ENCODE results near the gene PTPRA. TPM values are rescaled to one million over a fixed set of nuclear protein-coding genes. Genes with fewer than 3 reads are reported as not detected.

PTPRA gene
- total RNA-seq, 1 donor from 2014 or later, result 88.7 TPM

DNA sequence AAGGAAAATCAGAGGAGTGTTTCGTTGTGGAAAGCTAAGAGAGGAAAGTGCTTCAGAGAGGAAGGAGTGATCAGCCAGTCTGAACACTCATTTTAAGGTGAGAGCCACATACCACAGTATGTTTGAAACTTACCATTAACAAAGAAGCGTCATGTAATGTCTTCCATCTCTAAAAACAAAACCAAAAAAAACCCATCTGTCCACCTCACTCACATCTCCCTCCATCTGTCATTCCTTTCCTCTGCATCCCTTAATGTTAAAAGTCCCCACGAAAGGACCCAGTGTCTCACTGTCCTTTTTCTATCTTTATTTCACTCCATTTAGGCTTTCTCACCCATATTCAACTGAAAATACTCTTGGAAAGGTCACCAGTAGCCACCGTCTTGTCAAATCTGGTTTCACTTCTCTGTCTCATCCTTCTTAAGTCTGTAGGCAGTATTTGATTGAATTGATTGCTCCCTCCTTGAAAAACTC lies 110.8 kb downstream of the PTPRA start:
- Mint-ChIP-seq H3K36me3 (ENCODE audit: low read depth) (peaks cover 5% of the 10 kb centered on the region), H3K27ac (ENCODE audit: unreplicated experiment) (no peak overlapping the region), H3K4me1 (no peaks in the 10 kb centered on the region), H3K4me3 (no peak overlapping the region), H3K9me3 (no peaks in the 10 kb centered on the region), H3K27me3 (ENCODE audit: low read depth) (no peaks in the 10 kb centered on the region)
- TF ChIP-seq, protein P1, sequence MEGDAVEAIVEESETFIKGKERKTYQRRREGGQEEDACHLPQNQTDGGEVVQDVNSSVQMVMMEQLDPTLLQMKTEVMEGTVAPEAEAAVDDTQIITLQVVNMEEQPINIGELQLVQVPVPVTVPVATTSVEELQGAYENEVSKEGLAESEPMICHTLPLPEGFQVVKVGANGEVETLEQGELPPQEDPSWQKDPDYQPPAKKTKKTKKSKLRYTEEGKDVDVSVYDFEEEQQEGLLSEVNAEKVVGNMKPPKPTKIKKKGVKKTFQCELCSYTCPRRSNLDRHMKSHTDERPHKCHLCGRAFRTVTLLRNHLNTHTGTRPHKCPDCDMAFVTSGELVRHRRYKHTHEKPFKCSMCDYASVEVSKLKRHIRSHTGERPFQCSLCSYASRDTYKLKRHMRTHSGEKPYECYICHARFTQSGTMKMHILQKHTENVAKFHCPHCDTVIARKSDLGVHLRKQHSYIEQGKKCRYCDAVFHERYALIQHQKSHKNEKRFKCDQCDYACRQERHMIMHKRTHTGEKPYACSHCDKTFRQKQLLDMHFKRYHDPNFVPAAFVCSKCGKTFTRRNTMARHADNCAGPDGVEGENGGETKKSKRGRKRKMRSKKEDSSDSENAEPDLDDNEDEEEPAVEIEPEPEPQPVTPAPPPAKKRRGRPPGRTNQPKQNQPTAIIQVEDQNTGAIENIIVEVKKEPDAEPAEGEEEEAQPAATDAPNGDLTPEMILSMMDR (conservative IDR thresholded peaks at IDR 0.05), result no peak
- no peak for DNase-seq (ENCODE audit: low read depth, low spot score)

DNA sequence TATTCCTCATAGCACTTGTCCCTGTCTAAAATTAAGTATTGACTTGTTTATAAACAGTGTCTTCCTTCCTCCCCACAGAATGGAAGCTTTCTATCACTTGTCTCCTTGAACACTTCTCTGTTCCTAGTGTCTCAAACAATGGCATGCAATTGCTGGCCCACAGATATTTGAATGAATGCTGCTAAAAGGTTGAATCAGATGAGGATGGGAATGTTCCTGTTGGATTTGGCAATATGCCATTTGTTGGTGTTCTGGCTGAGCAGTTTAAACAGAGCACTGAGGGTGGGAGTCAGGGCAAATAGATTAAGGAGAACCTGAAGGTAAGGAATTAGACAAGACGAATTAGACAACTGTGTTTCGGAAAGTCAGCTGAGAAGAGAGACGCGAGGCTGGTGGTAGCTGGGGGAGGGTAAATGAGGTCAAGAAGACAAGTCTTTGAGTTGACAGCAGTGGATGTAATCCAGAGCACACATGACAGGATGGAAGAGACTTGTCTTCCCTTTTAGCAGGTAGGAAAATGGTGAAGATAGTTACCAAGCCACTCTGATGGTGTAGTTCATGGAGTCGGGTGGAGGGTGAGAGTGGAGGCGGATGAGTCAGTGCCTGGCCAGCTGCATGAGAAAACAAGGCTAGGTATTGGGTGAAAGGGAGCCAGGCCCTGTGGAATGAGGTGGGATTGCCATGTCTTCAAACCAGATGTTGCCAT lies 111.8 kb downstream of the PTPRA start:
- Mint-ChIP-seq H3K4me3 (no peak overlapping the region), H3K36me3 (ENCODE audit: low read depth) (peaks cover 5% of the 10 kb centered on the region)
- DNase-seq (ENCODE audit: low read depth, low spot score), result no peak

DNA sequence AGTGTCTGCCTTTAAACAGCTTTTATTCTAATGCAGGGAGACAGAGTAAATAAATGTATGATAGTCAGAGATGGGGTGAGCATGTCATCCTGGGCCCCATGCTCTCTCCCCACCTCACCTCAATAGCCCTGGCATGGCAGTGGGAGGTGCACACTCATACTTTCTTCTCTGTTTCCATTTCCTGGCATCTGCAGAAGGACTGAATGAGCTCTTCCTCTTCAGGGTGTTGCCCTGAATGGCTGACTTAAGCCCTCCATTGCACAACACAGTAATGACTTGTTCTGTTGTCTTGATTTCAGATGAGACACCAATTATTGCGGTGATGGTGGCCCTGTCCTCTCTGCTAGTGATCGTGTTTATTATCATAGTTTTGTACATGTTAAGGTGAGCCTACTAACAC lies 113.2 kb downstream of the PTPRA start:
- H3K4me3 Mint-ChIP-seq, result no peak overlapping the region

More for the DNA sequence above, 111.8 kb downstream of the PTPRA start:
- Mint-ChIP-seq H3K27ac (ENCODE audit: unreplicated experiment) (no peak overlapping the region), H3K4me1 (no peaks in the 10 kb centered on the region), H3K9me3 (no peaks in the 10 kb centered on the region), H3K27me3 (ENCODE audit: low read depth) (no peaks in the 10 kb centered on the region)
- TF ChIP-seq, protein P1 (conservative IDR thresholded peaks at IDR 0.05), result no peak

DNA sequence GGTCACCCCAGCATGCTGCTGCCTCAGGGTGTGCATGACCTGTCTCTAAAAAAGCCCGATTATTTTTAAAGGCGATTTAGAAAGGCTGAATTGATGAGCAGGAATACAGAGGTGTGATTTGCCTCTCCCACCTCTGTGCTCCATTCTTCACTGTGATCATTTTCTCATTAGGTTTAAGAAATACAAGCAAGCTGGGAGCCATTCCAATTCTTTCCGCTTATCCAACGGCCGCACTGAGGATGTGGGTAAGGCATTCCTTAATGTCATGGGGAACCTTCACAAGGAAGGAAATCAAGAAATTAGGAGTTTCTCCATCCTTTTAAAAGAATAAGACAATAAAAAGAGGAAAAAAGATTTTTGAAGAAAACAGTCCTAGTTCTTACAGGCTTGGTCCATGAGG lies 114.6 kb downstream of the PTPRA start:
- TF ChIP-seq, protein P1 (conservative IDR thresholded peaks at IDR 0.05), result no peak
- Mint-ChIP-seq H3K4me3 (no peak overlapping the region), H3K36me3 (ENCODE audit: low read depth) (peaks cover 13% of the 10 kb centered on the region), H3K27ac (ENCODE audit: unreplicated experiment) (no peak overlapping the region), H3K27me3 (ENCODE audit: low read depth) (no peaks in the 10 kb centered on the region), H3K4me1 (no peaks in the 10 kb centered on the region), H3K9me3 (no peaks in the 10 kb centered on the region)
- no peak for DNase-seq (ENCODE audit: low read depth, low spot score)

More for the DNA sequence above, 113.2 kb downstream of the PTPRA start:
- no peak overlapping the region for H3K27ac Mint-ChIP-seq (ENCODE audit: unreplicated experiment)
- TF ChIP-seq, protein P1 (conservative IDR thresholded peaks at IDR 0.05), result no peak
- no peaks in the 10 kb centered on the region for H3K27me3 Mint-ChIP-seq (ENCODE audit: low read depth)
- H3K4me1 Mint-ChIP-seq, result no peaks in the 10 kb centered on the region
- no peaks in the 10 kb centered on the region for H3K9me3 Mint-ChIP-seq
- H3K36me3 Mint-ChIP-seq (ENCODE audit: low read depth), result peaks cover 11% of the 10 kb centered on the region
- no peak for DNase-seq (ENCODE audit: low read depth, low spot score)

DNA sequence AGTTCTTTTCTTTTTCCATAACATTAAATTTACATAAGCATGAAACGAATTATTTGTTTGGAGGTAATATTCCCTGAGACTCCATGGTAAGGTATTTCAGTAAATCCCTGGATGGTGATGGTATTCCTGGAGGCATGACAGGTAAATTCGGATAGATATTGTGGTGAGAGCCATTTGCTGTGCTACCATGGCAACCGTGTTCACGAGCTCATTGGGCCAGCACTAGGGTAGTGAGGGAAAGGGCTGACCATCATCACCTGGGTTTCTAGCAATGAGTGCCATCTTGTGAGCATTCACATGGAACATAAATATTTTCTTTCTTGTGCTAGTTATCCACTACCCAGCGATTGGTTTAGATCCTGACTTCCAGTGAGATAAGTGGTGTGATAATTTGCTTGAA lies 118.3 kb downstream of the PTPRA start:
- Mint-ChIP-seq H3K36me3 (ENCODE audit: low read depth) (peaks cover 13% of the 10 kb centered on the region), H3K4me1 (no peaks in the 10 kb centered on the region), H3K27me3 (ENCODE audit: low read depth) (no peaks in the 10 kb centered on the region), H3K4me3 (no peak overlapping the region), H3K9me3 (no peaks in the 10 kb centered on the region), H3K27ac (ENCODE audit: unreplicated experiment) (no peak overlapping the region)
- DNase-seq (ENCODE audit: low read depth, low spot score), result no peak
- TF ChIP-seq, protein P1 (conservative IDR thresholded peaks at IDR 0.05), result no peak
